Loucy (cell line): ENCODE data around the gene PSORS1C1.

Source experiments
- EZH2phosphoT487 ChIP-seq: fragments of 200-600 bp; IDR thresholded peaks from 2 replicates; pipeline ENCODE4 v1.6.1; 2018; ENCODE audit warnings: antibody characterized with exemption, mild to moderate bottlenecking, moderate library complexity, borderline replicate concordance
- TF ChIP-seq, protein P1 (sequence below): fragments of 200-600 bp; sonication (generic); conservative IDR thresholded peaks from 2 replicates; pipeline ENCODE4 v1.5.1; 2014; ENCODE audit warnings: mild to moderate bottlenecking, antibody characterized with exemption, low read length

DNA sequence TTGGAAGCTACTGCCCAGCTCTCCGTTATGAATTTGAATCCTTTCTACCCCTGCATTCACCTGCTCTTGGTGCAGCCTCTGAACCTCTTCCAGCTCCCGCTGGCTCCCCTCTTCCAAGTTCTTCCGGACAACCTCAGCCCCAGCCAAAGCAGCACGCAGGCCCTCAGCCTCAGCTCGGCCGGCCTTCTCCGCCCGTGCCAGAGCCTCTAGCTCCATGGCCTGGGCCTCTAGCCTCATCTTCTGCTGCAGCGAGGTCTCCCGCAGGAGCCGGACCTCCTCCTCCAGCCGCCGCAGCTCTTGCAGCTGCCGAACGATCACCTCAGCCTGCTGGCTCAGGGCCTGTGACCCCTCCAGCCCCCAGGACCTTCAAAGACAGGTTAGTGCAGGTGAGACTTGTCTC lies 39.8 kb downstream of the PSORS1C1 start:
- TF ChIP-seq, protein P1, sequence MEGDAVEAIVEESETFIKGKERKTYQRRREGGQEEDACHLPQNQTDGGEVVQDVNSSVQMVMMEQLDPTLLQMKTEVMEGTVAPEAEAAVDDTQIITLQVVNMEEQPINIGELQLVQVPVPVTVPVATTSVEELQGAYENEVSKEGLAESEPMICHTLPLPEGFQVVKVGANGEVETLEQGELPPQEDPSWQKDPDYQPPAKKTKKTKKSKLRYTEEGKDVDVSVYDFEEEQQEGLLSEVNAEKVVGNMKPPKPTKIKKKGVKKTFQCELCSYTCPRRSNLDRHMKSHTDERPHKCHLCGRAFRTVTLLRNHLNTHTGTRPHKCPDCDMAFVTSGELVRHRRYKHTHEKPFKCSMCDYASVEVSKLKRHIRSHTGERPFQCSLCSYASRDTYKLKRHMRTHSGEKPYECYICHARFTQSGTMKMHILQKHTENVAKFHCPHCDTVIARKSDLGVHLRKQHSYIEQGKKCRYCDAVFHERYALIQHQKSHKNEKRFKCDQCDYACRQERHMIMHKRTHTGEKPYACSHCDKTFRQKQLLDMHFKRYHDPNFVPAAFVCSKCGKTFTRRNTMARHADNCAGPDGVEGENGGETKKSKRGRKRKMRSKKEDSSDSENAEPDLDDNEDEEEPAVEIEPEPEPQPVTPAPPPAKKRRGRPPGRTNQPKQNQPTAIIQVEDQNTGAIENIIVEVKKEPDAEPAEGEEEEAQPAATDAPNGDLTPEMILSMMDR: no peak
- TF ChIP-seq EZH2phosphoT487: no peak
